Keratinocyte (primary cell): ENCODE results near the gene OSGIN1. TPM values are rescaled to one million over a fixed set of nuclear protein-coding genes. Genes with fewer than 3 reads are reported as not detected.

Experiments used
- DNase-seq: peaks from one replicate; pipeline ENCODE4 v3.0.0-alpha.2; 2011; ENCODE audit warnings: low read depth, missing footprints, low spot score
- FAIRE-seq: peaks from 2 replicates; lab custom pipeline; 2011; peaks lifted over from hg19 to GRCh38; lab: Jason Lieb, UNC
- H2AFZ ChIP-seq: 2 replicates; pipeline ENCODE4 v1.6.0; 2012; ENCODE audit warnings: low read length, control low read depth, inconsistent platforms; ENCODE audit not compliant: control insufficient read depth
- H3K27ac ChIP-seq: 2 replicates; pipeline ENCODE4 v1.5.1; 2011; ENCODE audit warnings: low read length; ENCODE audit not compliant: control insufficient read depth, insufficient read depth
- H3K27me3 ChIP-seq: 3 replicates; pipeline ENCODE4 v1.6.0; 2011; ENCODE audit warnings: low read length; ENCODE audit not compliant: control insufficient read depth, insufficient read depth; ENCODE audit errors: extremely low read depth
- H3K36me3 ChIP-seq, 2 experiments: 2 replicates in 1 of 2; 3 replicates in 1 of 2; pipeline ENCODE4 v1.5.1; 2011; ENCODE audit warnings: low read length in 2 of 2, mild to moderate bottlenecking in 1 of 2; ENCODE audit not compliant: control insufficient read depth in 2 of 2, insufficient read depth in 2 of 2; ENCODE audit errors: extremely low read depth in 1 of 2
- H3K4me1 ChIP-seq: 3 replicates; pipeline ENCODE4 v1.5.1; 2011; ENCODE audit warnings: low read length; ENCODE audit not compliant: control insufficient read depth, insufficient read depth; ENCODE audit errors: extremely low read depth
- H3K4me2 ChIP-seq: 3 replicates; pipeline ENCODE4 v1.6.0; 2011; ENCODE audit warnings: low read depth, low read length; ENCODE audit not compliant: control insufficient read depth, insufficient read depth; ENCODE audit errors: extremely low read depth
- H3K4me3 ChIP-seq, 3 experiments: fragments of 200-600 bp in 1 of 3; sonication (generic) in 1 of 3; 2 replicates in 2 of 3; 3 replicates in 1 of 3; pipeline ENCODE4 v1.5.1; 2011 to 2016; ENCODE audit warnings: low read length in 3 of 3, mild to moderate bottlenecking in 3 of 3, control low read depth in 2 of 3, inconsistent platforms in 1 of 3, low read depth in 1 of 3, mixed read lengths in 1 of 3, mixed run types in 1 of 3, moderate library complexity in 1 of 3; ENCODE audit not compliant: control insufficient read depth in 2 of 3, insufficient read depth in 2 of 3; ENCODE audit errors: extremely low read depth in 1 of 3
- H3K79me2 ChIP-seq: 2 replicates; pipeline ENCODE4 v1.6.0; 2012; ENCODE audit warnings: low read length; ENCODE audit not compliant: control insufficient read depth, insufficient read depth
- H3K9ac ChIP-seq: 3 replicates; pipeline ENCODE4 v1.6.0; 2011; ENCODE audit warnings: low read length; ENCODE audit not compliant: control insufficient read depth, insufficient read depth; ENCODE audit errors: extremely low read depth
- H3K9me1 ChIP-seq: 3 replicates; pipeline ENCODE4 v1.6.0; 2011; ENCODE audit warnings: low read length; ENCODE audit not compliant: control insufficient read depth, insufficient read depth; ENCODE audit errors: extremely low read depth
- H3K9me3 ChIP-seq: 2 replicates; pipeline ENCODE4 v1.5.1; 2012; ENCODE audit warnings: low read depth, low read length; ENCODE audit not compliant: control insufficient read depth
- H4K20me1 ChIP-seq: 3 replicates; pipeline ENCODE4 v1.6.0; 2011; ENCODE audit warnings: low read length; ENCODE audit not compliant: control insufficient read depth, insufficient read depth; ENCODE audit errors: extremely low read depth
- EZH2 ChIP-seq: IDR thresholded peaks from one replicate; pipeline ENCODE4 v1.6.1; 2012; ENCODE audit warnings: inconsistent platforms, mild to moderate bottlenecking, low read length, moderate library complexity
- dilution Hi-C: fragments of 300-500 bp; cut with MboI; formaldehyde crosslinking; loops from one replicate; pipeline ENCODE4 v1.7.0; 2020; ENCODE audit warnings: low sequenced_read_pairs; ENCODE audit not compliant: extremely low pct_ligation_motif_present
- polyA plus RNA-seq, 5 experiments: library from polyadenylated mRNA; depleted of rRNA in 3 of 5; stranded (reverse) in 3 of 5; stranded (forward) in 1 of 5; unstranded in 1 of 5; fragments of >200 nt; gene quantifications; 1 replicate in 1 of 5; 2 replicates in 3 of 5; 3 replicates in 1 of 5; pipeline versions ENCODE4 v1.2.1 to v1.2.3, GENCODE V29; 2011 to 2012; ENCODE audit warnings: missing spikeins in 2 of 5, low read depth in 1 of 5, low replicate concordance in 1 of 5
- TF ChIP-seq, protein P1 (sequence below), 3 experiments: IDR thresholded peaks in 1 of 3; conservative IDR thresholded peaks in 1 of 3; optimal IDR thresholded peaks in 1 of 3; 2 replicates in 2 of 3; 3 replicates in 1 of 3; pipeline versions ENCODE3 to v1.5.1; 2011; ENCODE audit warnings: low read length in 3 of 3, mild to moderate bottlenecking in 3 of 3, moderate library complexity in 2 of 3, control low read depth in 1 of 3, inconsistent platforms in 1 of 3; ENCODE audit not compliant: insufficient read depth in 2 of 3; ENCODE audit errors: extremely low read depth in 1 of 3

OSGIN1 gene
- polyA plus RNA-seq, 1 donor (not counting 4 experiments of a cell fraction or from before 2014, with no cell fraction given) = 2.1 TPM

DNA sequence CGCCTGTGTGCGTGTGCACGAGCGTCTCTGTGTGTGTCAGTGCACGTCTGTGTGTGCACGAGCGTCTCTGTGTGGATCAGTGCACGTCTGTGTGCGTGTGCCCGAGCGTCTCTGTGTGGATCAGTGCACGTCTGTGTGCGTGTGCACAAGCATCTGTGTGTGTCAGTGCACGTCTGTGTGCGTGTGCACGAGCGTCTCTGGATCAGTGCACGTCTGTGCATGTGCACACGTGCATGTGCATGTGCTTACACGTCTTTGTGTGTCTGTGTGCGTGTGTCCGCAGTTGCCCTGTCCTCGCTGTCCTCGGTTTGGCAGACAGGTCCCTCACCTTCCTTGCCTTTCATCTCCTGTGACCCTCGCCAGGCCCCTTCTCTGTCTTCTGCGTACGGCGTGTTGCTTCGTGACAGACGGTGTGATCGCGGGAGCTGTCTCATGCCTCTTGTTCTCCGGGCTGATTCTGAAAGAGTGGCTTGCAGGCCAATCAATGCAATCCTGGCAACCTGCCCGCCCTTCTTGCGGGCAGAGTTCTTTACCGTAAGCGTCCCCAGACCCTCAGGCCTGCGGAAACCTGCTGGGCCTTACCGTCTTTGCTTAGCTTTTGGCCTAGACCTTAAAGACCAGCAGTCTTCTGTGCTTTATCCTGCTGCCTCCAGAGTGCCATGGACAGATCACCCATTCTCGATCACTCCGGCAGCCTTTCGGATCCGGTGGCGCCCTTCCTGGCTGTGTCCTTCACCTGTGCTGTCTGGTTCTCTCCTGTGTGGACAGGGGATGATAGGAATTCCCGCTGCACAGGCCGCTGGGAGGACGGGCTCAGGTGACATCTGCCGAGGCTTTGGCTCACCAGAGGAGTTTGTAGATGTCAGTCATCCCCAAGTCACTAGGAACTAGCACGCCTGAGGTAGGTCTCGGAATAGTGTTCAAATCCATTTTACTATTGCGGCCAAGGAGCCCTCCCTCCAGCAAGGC lies 35.6 kb upstream of the OSGIN1 start:
- Histone ChIP-seq H3K36me3 (peaks cover 0 to 20% of the 10 kb centered on the region in 2 experiments), H3K4me2 (no peak overlapping the region), H3K9me1 (no peaks in the 10 kb centered on the region), H3K27me3 (no peaks in the 10 kb centered on the region), H3K27ac (no peak overlapping the region), H3K9ac (no peak overlapping the region), H3K4me3 (no peak overlapping the region), H2AFZ (no peak overlapping the region), H4K20me1 (no peaks in the 10 kb centered on the region), H3K4me1 (no peaks in the 10 kb centered on the region), H3K9me3 (no peaks in the 10 kb centered on the region), H3K79me2 (no peaks in the 10 kb centered on the region)
- FAIRE-seq (no peak), DNase-seq (no peak)
- dilution Hi-C loops = no loop called here
- TF ChIP-seq EZH2 = no peak
- TF ChIP-seq, protein P1, sequence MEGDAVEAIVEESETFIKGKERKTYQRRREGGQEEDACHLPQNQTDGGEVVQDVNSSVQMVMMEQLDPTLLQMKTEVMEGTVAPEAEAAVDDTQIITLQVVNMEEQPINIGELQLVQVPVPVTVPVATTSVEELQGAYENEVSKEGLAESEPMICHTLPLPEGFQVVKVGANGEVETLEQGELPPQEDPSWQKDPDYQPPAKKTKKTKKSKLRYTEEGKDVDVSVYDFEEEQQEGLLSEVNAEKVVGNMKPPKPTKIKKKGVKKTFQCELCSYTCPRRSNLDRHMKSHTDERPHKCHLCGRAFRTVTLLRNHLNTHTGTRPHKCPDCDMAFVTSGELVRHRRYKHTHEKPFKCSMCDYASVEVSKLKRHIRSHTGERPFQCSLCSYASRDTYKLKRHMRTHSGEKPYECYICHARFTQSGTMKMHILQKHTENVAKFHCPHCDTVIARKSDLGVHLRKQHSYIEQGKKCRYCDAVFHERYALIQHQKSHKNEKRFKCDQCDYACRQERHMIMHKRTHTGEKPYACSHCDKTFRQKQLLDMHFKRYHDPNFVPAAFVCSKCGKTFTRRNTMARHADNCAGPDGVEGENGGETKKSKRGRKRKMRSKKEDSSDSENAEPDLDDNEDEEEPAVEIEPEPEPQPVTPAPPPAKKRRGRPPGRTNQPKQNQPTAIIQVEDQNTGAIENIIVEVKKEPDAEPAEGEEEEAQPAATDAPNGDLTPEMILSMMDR (optimal IDR thresholded peaks at IDR 0.05 in 1 of 3, IDR thresholded peaks at IDR 0.05 in 1 of 3, conservative IDR thresholded peaks at IDR 0.05 in 1 of 3; ENCODE audit: extremely low read depth in 1 of 3, insufficient read depth in 2 of 3, low read length in 3 of 3) = no peak

DNA sequence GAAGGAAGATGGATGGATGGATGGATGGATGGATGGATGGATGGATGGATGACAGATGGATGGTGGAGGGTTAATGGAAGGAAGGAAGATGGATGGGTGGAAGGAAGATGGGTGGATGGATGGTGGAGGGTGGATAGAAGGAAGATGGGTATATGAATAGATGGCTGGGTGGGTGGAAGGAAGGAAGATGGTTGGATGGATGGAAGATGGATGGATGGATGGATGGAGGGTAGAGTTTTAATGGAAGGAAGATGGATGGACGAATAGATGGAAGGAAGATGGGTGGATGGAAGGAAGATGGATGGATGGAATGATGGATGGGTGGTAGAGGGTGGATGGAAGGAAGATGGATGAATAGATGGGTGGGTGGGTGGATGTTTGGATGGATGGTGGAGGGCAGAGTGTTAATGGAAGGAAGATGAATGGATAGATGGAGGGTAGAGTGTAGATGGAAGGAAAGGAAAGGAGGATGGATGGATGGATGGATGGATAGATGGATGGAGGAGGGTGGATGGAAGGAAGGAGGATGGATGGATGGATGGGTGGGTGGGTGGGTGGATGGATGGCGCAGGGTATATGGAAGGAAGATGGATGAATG lies 32.0 kb upstream of the OSGIN1 start:
- TF ChIP-seq EZH2 = no peak
- TF ChIP-seq, protein P1 (optimal IDR thresholded peaks at IDR 0.05 in 1 of 3, IDR thresholded peaks at IDR 0.05 in 1 of 3, conservative IDR thresholded peaks at IDR 0.05 in 1 of 3; ENCODE audit: extremely low read depth in 1 of 3, insufficient read depth in 2 of 3, low read length in 3 of 3) = no peak
- no peaks in the 10 kb centered on the region for H4K20me1 ChIP-seq
- no peak overlapping the region for H3K9ac ChIP-seq
- no peaks in the 10 kb centered on the region for H3K27me3 ChIP-seq
- H3K4me2 ChIP-seq = no peak overlapping the region
- H3K27ac ChIP-seq = no peak overlapping the region
- dilution Hi-C loops = no loop called here
- DNase-seq (no peak), FAIRE-seq (no peak)
- no peak overlapping the region for H2AFZ ChIP-seq
- H3K9me1 ChIP-seq = no peaks in the 10 kb centered on the region
- no peaks in the 10 kb centered on the region for H3K79me2 ChIP-seq
- peaks cover 0 to 13% of the 10 kb centered on the region in 2 experiments for H3K36me3 ChIP-seq
- H3K4me3 ChIP-seq = no peak overlapping the region
- H3K4me1 ChIP-seq = no peaks in the 10 kb centered on the region
- H3K9me3 ChIP-seq = no peaks in the 10 kb centered on the region
